Common myeloid progenitor, CD34-positive (primary cell): Measurements from ENCODE around the gene PXYLP1.

Experiments
- CTCF ChIA-PET: fragments of 350-600 bp; sonication (Branson Sonifier 250); formaldehyde crosslinking; loops from one replicate; lab custom pipeline; 2021; ENCODE audit warnings: antibody characterized with exemption; lab: Charles Lee
- POLR2A ChIA-PET: fragments of 350-600 bp; sonication (Branson Sonifier 250); formaldehyde crosslinking; loops from one replicate; lab custom pipeline; 2021; ENCODE audit warnings: antibody characterized with exemption; lab: Charles Lee
- DNase-seq, 3 donors: peaks; one replicate each; pipeline versions ENCODE4 v3.0.0 to v3.0.0-alpha.2; 2013
- H3K27ac ChIP-seq, 2 experiments: 1 replicate in 1 of 2; 2 replicates in 1 of 2; pipeline ENCODE4 v1.7.0; 2013; ENCODE audit warnings: inconsistent platforms in 2 of 2, low read length in 2 of 2, mild to moderate bottlenecking in 2 of 2, low read depth in 1 of 2, moderate library complexity in 1 of 2; ENCODE audit not compliant: severe bottlenecking in 2 of 2, insufficient read depth in 1 of 2, poor library complexity in 1 of 2
- H3K27me3 ChIP-seq, 5 experiments: replicated peaks in 2 of 5; 1 replicate in 3 of 5; 2 replicates in 2 of 5; pipeline versions ENCODE4 v1.6.1 to v1.7.0; 2013; ENCODE audit warnings: low read length in 4 of 5, mild to moderate bottlenecking in 2 of 5, moderate library complexity in 2 of 5, inconsistent platforms in 1 of 5; ENCODE audit not compliant: insufficient read depth in 5 of 5, control insufficient read depth in 4 of 5
- H3K36me3 ChIP-seq, 4 experiments: 1 replicate in 2 of 4; 2 replicates in 2 of 4; pipeline versions ENCODE4 v1.6.1 to v1.7.0; 2013; ENCODE audit warnings: low read length in 3 of 4, control low read depth in 1 of 4, mild to moderate bottlenecking in 1 of 4; ENCODE audit not compliant: control insufficient read depth in 4 of 4, insufficient read depth in 4 of 4
- H3K4me1 ChIP-seq, 4 experiments: 1 replicate in 3 of 4; 2 replicates in 1 of 4; pipeline versions ENCODE4 v1.6.1 to v1.7.1; 2013; ENCODE audit warnings: low read length in 3 of 4, mild to moderate bottlenecking in 3 of 4, control low read depth in 1 of 4, inconsistent platforms in 1 of 4, moderate library complexity in 1 of 4; ENCODE audit not compliant: control insufficient read depth in 4 of 4, insufficient read depth in 4 of 4; ENCODE audit errors: control extremely low read depth in 1 of 4
- H3K4me3 ChIP-seq, 7 experiments: 1 replicate in 4 of 7; 2 replicates in 3 of 7; pipeline versions ENCODE4 v1.5.1 to v1.7.0; 2013; ENCODE audit warnings: mild to moderate bottlenecking in 7 of 7, low read length in 6 of 7, moderate library complexity in 6 of 7, inconsistent platforms in 2 of 7, low read depth in 2 of 7, control low read depth in 1 of 7; ENCODE audit not compliant: insufficient read depth in 4 of 7, control insufficient read depth in 1 of 7; ENCODE audit errors: extremely low read depth in 1 of 7
- H3K9me3 ChIP-seq, 5 experiments: 1 replicate in 4 of 5; 2 replicates in 1 of 5; pipeline versions ENCODE4 v1.6.1 to v1.7.1; 2013; ENCODE audit warnings: low read length in 4 of 5, mild to moderate bottlenecking in 2 of 5, inconsistent platforms in 1 of 5, low read depth in 1 of 5, moderate library complexity in 1 of 5; ENCODE audit not compliant: control insufficient read depth in 4 of 5, insufficient read depth in 2 of 5; ENCODE audit errors: control extremely low read depth in 1 of 5
- WGBS: methylation state at CpG from one replicate; pipeline ENCODE4 v1.1.5; 2013; ENCODE audit not compliant: insufficient coverage; 5-methylcytosine and 5-hydroxymethylcytosine counted together

PXYLP1 gene

DNA sequence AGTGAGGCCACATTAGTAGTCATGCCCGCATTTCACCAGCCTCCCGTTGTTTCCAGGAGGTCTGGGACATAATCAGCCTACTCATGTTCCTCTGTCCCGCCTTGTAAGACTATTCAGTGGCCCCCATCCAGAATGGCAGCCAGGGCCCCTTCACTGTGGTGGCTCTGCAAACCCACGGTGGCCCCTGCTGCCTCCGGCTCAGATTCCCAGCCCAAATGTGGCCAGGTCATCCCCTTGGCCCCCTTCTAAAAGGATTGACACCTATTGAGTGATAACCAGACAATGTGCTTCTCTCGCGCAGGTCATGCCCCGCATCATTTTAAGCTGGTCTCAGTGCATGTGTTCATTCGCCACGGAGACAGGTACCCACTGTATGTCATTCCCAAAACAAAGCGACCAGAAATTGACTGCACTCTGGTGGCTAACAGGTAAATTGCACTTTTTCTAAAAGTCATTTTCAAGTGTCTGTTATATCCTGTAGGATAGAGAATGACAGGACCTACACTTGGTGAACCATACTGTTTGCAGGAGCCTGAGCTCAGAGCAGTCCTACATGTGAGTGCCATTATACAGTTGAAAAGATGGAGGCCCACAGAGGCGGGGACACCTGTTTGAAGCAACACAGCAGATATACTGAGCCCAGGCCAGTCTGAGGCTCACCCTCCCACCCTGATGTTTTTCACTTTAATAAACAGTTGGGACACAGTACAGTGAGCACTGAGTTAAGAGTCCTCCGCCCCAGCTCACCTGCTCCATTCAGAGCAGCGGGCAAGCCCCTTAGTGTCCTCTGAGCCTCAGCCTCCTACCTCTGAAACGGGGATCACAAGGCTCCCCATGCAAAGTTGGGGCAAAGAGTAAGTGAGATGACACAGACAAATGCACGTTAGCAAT, 47.7 kb downstream of the PXYLP1 start:
- 63% methylated on average over 14 of the region's 16 CpGs for WGBS
- Histone ChIP-seq H3K27ac (no peak overlapping the region), H3K4me1 (peaks cover 0 to 12% (median 4%) of the 10 kb centered on the region in 4 experiments), H3K27me3 (no peaks in the 10 kb centered on the region), H3K36me3 (peaks cover 0 to 4% (median 0%) of the 10 kb centered on the region in 4 experiments), H3K9me3 (no peaks in the 10 kb centered on the region), H3K4me3 (no peak overlapping the region)
- ChIA-PET POLR2A (no interaction called here), CTCF (interaction anchor here (1.2 to 5.8 kb wide), 6 partner anchors 12 to 48 kb away, joined by 3 to 34 read pairs (median 4); partner anchors contain the start of gene PXYLP1)
- DNase-seq = peak; percentile 37 to 56 (median 53)

DNA sequence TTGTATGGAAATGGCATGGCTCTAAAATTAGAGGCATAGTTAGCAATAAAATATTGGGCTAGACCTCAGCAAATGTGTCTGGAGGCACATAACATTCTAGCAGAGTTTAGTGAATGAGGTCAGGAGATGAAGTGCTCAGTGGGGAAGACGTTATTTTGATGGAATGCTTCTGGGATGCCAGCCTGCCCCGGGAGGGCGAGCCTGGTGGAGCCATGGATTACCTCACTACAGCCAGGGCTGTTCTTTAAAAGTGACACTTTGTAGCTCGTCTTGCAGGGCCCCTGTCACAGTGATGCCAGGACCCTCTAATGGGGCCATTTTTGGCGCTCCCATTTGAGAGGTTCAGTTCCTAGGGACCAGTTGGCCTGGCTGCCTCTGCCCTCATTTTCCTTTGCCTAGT, 48.5 kb downstream of the PXYLP1 start:
- POLR2A ChIA-PET = no interaction called here
- H3K9me3 ChIP-seq = no peaks in the 10 kb centered on the region
- 100% methylated on average over 5 of the region's 5 CpGs for WGBS

DNA sequence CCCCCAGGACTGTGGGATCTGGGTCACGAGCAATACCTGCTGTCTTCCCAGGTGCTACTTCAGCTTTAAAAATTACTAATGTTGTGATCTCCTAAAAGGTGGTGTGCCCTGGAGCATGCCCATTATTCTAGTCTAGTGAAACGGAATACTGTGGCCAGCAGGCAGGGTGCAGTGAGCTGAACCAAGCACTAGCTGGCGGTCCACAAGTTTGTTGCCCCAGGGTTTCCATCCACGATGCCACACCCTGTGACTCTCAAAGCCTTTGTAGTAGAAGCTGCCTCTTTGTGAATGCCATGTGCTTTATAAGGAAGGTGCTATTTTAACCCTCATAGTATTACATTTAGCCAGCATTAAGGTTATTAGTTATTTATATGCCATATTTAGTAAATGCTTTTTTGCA, 49.1 kb downstream of the PXYLP1 start:
- H3K4me1 ChIP-seq = peaks cover 0 to 7% (median 4%) of the 10 kb centered on the region in 4 experiments
- H3K27me3 ChIP-seq = no peaks in the 10 kb centered on the region
- H3K36me3 ChIP-seq = peaks cover 0 to 4% (median 0%) of the 10 kb centered on the region in 4 experiments
- POLR2A ChIA-PET = no interaction called here
- DNase-seq = no peak
- H3K9me3 ChIP-seq = no peaks in the 10 kb centered on the region
- WGBS = 93% methylated on average over 4 of the region's 4 CpGs
- no peak overlapping the region for H3K27ac ChIP-seq
- CTCF ChIA-PET = interaction anchor here (1.7 to 5.8 kb wide), 4 partner anchors 11 to 49 kb away, joined by 3 to 34 read pairs (median 6); partner anchors contain the start of gene PXYLP1
- H3K4me3 ChIP-seq = no peak overlapping the region

More for the DNA sequence above, 48.5 kb downstream of the PXYLP1 start:
- CTCF ChIA-PET = interaction anchor here (1.2 to 5.8 kb wide), 5 partner anchors 12 to 48 kb away, joined by 3 to 34 read pairs (median 4); partner anchors contain the start of gene PXYLP1
- Histone ChIP-seq H3K4me1 (peaks cover 0 to 8% (median 4%) of the 10 kb centered on the region in 4 experiments), H3K36me3 (peaks cover 0 to 4% (median 0%) of the 10 kb centered on the region in 4 experiments), H3K27me3 (no peaks in the 10 kb centered on the region), H3K4me3 (no peak overlapping the region), H3K27ac (no peak overlapping the region)
- DNase-seq = no peak

DNA sequence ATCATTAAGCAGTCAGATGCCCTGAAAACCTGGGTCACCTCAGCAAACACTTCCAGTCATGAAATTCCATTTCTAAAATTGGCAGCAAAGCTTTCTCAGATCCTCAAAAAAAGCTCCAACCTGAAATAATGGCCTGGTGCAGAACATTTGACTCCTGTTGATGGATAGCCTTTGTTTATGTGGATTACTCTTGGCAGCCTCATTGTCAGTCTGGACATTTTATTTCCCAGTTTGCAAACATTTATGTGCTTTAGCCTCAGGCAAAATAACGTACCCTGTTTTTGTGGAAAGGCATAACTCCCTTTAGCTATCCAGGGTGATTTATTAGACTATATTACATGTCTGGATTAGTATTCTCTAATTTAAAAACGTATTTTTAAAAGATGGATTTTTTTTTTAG, 53.9 kb downstream of the PXYLP1 start:
- Histone ChIP-seq H3K9me3 (no peaks in the 10 kb centered on the region), H3K36me3 (peaks cover 0 to 16% (median 4%) of the 10 kb centered on the region in 4 experiments), H3K27ac (no peak overlapping the region), H3K27me3 (no peaks in the 10 kb centered on the region), H3K4me3 (no peak overlapping the region), H3K4me1 (no peaks in the 10 kb centered on the region)
- WGBS = no CpG with 5 or more reads among the region's 2 CpGs
- DNase-seq = no peak
- ChIA-PET CTCF (interaction anchor here (0.7 to 1.8 kb wide), 6 partner anchors 9 to 363 kb away, joined by 3 to 9 read pairs (median 3); partner anchors contain the start of gene PXYLP1), POLR2A (interaction anchor here (0.8 kb wide), 1 partner anchor 17 kb away, joined by 3 read pairs; no protein-coding TSS in a partner anchor)

DNA sequence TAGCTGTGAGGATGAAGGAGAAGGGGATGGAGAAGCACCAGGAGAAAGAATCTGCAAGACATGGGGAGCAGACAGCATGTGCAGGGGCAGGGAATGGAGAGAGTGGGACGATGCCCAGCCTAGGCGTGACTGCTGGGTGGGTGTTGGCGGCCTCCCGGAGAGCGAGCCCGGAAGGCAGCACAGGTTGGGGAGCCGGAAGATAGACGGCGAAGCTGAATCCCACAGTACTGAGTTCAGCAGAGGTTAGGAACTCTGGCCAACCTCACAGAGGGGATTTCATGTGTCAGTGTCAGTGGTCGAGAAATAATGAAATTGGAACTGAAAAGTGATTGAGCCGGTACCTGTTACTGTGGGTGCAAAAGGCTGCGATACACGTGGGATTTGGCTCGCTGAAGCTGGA, 55.2 kb downstream of the PXYLP1 start:
- peaks cover 0 to 16% (median 4%) of the 10 kb centered on the region in 4 experiments for H3K36me3 ChIP-seq
- no peak overlapping the region for H3K27ac ChIP-seq
- DNase-seq = no peak
- POLR2A ChIA-PET = no interaction called here
- no peaks in the 10 kb centered on the region for H3K9me3 ChIP-seq
- H3K4me1 ChIP-seq = no peaks in the 10 kb centered on the region
- WGBS = 97% methylated on average over 14 of the region's 14 CpGs
- H3K4me3 ChIP-seq = no peak overlapping the region
- CTCF ChIA-PET = interaction anchor here (0.9 to 1.8 kb wide), 3 partner anchors 13 to 18 kb away, joined by 3 to 9 read pairs (median 3); no protein-coding TSS in a partner anchor
- H3K27me3 ChIP-seq = no peaks in the 10 kb centered on the region

DNA sequence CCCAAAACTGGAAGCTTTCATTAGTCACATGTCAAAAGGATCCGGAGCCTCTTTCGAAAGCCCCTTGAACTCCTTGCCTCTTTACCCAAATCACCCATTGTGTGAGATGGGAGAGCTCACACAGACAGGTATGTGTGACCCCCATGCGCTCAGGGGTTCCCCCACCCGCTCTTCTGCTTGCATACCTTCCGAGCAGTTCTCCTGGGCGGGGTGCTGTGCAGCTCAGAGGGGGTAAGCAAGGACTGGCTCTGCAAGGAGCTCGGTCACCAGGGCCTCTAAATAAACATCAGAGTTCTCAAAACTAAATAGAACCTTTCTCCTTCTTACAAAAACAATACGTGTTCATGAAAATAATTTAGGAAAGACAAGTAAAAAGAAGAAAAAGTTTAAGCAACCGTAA, 55.7 kb downstream of the PXYLP1 start:
- CTCF ChIA-PET = interaction anchor here (0.8 to 1.4 kb wide), 2 partner anchors 14 to 105 kb away, joined by 3 read pairs; no protein-coding TSS in a partner anchor
- POLR2A ChIA-PET = no interaction called here
- DNase-seq = no peak
- 100% methylated on average over 2 of the region's 9 CpGs for WGBS
- peaks cover 0 to 12% (median 4%) of the 10 kb centered on the region in 4 experiments for H3K36me3 ChIP-seq
- no peaks in the 10 kb centered on the region for H3K4me1 ChIP-seq
- H3K27ac ChIP-seq = no peak overlapping the region
- H3K9me3 ChIP-seq = no peaks in the 10 kb centered on the region
- H3K27me3 ChIP-seq = no peaks in the 10 kb centered on the region
- no peak overlapping the region for H3K4me3 ChIP-seq
